HG03520 (cell line): ENCODE data around the gene PBX1.
A peak's percentile ranks its signal among the peaks of the same experiment; 100 is the strongest.

Experiments
- ATAC-seq: cut with Tn5 transposase; IDR thresholded peaks from one replicate; pipeline ENCODE4 v1.9.1; 2021; ENCODE audit warnings: mild to moderate bottlenecking, moderate library complexity; ENCODE audit not compliant: unreplicated experiment

The PBX1 gene

DNA sequence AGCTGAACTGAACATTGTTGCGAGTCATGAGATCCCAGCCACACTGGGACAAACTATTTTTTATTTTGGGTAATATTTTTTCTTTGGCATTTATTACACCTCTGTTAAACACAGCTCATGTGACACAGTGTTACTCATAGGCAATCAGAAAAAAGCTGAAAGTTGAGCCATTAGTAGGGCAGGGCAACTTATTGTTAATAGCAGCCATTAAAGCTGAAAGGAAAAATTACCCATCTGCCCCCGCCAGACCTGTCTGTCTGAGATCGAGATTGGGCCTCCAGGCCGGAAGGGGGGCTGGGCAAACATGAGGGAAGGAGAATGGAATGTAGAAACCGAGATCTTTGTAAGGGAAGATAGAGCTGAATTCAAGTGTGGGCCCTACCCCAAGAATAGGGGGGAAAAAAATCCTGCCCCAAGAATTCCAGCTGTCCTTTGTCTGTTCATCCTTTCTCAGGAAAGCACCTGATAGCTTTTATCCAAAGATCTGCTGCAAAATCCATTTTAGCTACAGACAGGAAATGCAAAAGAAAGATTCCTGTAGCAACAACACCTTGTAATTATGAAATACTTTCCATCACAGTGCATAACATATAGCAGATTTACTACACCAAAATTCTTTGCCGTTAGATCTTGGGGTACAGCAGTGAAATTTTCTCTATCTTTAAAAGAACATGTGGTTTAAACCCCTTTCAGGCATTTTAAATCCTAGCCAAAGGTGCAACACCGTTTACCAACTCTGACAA, 212.8 kb downstream of the PBX1 start:
- ATAC-seq, result no peak

GRCh38 chr1:164772635-164773034, 213.7 kb downstream of the PBX1 start:
- peak; percentile 99 for ATAC-seq

DNA sequence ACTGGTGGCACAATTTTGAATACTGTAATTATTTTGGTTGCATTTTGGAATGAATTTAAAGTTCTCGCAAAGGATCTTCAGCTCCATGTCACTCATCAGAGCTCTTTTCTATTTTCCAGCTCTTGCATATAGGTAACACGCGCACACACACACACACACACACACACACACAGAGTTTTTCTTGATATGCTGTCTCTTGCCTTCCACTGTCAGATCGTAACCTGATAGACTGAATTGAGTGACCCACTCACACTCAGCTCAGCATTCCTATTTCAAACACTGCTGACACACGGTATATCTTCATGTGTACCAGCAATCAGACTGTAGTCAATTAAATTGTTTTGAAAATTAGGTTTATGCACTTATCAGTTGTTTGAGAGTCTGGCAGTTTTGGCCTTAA, 214.1 kb downstream of the PBX1 start:
- ATAC-seq, result no peak

DNA sequence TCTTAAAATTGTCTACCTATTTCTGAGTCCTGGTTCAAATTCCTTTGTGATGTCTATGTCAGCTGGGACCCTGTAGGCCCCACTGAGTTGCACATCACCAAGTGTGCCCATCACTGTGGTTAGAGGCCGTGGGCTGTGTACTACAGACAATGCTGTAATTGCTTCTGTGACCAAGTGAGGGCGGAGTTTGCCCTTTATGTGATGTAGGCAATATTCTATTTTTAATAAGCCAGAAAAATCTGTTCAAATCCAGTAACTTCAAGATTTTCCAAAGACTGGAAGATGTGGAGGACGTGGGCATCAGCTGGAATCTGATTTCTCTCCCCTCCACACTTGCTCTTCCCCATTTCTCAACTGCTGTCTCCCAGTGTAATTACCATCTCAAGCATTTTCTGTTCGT, 215.4 kb downstream of the PBX1 start:
- no peak for ATAC-seq

- no peak for ATAC-seq
These were observed 216.1 kb downstream of the PBX1 start for GRCh38 chr1:164774819-164775654.

DNA sequence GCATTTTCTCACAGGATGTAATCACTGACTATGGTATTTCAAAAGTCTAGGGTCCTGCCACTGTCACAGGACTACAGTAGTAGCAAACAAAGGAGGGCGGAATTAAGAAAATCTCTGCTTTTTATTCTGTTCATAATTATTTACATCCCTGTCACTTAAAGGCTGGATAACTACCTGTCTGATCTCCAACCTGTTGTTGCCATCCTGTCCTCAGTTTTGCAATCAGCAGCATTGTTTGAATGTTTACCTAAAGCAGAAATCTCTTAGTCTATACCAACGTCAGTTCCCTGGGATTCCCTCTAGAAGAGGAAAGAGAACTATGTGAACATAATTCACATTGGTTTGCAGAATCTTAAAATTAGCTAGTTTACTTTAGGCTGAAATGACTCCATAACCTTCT, 218.5 kb downstream of the PBX1 start:
- ATAC-seq, result no peak

DNA sequence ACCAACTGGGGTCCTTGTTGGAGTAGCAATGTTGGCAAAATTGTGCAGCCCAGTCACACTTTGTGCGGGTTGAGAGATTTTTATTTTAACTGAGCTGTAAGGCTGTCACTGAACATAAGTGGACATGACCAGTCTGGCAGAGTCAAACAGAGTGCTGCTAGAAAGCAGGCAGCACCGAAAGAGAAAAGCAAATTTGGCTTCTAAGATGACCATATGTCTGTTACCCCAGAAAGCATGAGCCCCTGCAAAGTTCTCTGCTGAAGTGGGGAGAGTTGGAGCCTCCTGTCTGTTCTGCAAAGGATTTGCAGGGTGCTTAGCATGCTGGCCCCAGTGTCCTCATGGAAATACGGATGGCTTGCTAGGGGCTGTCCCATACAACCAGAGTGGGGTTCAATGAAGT, 220.4 kb downstream of the PBX1 start:
- ATAC-seq, result no peak

- no peak for ATAC-seq
These were observed 221.3 kb downstream of the PBX1 start for GRCh38 chr1:164780111-164780812.

DNA sequence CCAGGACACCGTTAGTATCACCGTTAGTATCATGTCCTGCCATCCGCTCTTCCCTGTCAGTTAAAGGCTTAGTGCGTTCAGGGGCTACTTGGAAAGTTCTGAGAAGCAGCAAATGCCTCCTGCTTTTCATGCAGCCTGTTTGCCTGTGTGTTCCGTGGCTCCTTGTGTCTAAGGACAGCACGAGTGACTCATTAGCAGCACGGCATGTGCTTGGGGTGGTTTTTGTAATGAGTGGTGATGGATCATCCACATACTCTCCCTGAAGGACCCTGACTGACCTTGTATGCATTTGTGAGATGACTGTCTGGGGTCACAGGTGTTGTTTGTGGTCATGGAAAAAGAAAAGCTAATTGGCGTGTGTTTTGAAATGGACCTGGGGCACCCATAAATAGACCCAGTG, 221.9 kb downstream of the PBX1 start:
- no peak for ATAC-seq

GRCh38 chr1:164781972-164782371, 223.0 kb downstream of the PBX1 start:
- no peak for ATAC-seq

- ATAC-seq, result no peak
These were observed 225.0 kb downstream of the PBX1 start for GRCh38 chr1:164783778-164784555.

DNA sequence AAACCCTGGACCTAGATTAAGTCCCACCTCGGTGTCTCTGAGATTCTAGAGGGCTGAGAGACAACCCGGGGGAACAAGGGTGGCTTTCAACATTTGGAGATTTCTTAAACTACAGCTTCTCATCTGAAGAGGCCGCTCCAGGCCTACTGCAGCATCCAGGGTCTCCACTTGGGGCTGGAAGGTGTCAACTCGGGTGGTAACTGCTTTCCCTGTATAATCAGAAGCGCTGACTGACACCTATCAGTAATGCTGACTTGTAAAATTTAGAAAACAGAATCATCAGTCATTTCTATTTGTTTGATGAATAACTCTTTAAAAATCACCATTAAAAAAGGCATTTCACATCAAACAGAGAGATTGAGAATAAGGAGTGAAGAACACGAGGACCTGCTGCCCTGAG, 226.0 kb downstream of the PBX1 start:
- no peak for ATAC-seq

GRCh38 chr1:164785841-164786534, 227.0 kb downstream of the PBX1 start:
- ATAC-seq, result no peak

- peak; percentile 95 for ATAC-seq
These were observed 228.2 kb downstream of the PBX1 start for GRCh38 chr1:164786980-164787833.

DNA sequence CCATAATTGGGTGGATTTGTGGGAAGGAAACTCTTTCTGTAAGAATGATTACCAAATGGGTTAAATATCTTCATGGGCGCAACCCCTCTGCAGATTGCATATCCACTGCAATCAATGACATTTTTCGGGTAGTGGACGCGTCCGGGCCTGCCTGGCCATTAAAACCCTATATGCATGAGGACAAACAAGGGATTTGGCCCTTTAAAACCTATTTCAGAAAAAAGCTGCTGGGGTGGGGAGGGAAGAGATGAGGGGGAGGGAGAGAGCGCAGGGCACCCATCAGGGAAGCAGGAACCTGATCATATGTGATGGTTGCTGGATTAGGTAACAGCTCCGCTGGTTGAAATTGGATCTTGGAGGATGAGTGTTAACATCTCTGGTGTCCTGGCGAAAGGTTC, 228.8 kb downstream of the PBX1 start:
- no peak for ATAC-seq

GRCh38 chr1:164790081-164790480, 231.1 kb downstream of the PBX1 start:
- no peak for ATAC-seq

DNA sequence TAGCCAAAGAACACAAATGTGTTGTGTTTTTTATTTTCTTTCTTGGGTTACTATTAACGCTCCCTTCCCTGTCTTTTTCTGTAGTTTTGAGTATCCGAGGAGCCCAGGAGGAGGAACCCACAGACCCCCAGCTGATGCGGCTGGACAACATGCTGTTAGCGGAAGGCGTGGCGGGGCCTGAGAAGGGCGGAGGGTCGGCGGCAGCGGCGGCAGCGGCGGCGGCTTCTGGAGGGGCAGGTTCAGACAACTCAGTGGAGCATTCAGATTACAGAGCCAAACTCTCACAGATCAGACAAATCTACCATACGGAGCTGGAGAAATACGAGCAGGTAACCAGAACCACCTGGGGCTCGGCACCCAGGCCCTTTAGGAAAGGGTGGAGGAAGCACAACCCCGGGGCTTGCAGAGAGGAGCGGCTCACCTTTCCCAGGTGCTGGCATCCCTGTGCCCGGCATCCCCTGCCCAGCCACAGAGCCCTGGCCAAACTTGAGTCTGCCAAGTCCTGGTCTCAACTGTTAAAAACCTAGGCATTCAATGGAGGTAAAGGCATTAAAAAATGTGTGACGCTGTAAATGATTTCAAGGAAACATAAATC, 233.5 kb downstream of the PBX1 start:
- no peak for ATAC-seq

DNA sequence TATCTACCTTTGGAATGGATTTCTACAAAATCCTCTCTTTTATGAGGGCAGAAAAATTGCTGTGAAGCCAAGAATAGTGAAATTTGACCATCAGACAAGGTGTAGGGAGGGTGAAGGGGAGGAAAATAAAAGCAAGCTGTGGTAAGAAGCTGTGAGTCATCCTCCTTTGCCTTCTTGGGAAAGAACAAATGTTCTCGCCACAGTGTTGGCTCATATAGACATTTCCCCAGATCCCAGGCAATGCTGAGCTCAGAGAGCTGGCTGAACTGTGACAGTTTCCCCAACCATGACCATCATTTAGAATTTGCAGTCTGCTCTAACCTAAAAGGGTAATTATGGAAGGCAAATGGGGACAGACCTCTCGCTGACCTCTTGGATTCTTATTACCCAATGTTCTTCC, 235.4 kb downstream of the PBX1 start:
- ATAC-seq, result no peak

- no peak for ATAC-seq
These were observed 237.9 kb downstream of the PBX1 start for GRCh38 chr1:164796916-164797315.
